Sciatic nerve (tissue), 2 donors: ENCODE measurements around the gene COL8A1. TPM values are rescaled to one million over a fixed set of nuclear protein-coding genes. Genes with fewer than 3 reads are reported as not detected.

Source experiments
- ATAC-seq: fragments of 200-7000 bp; cut with Tn5 transposase; one replicate; pipeline ENCODE4 v1.9.1; 2020; ENCODE audit warnings: mild to moderate bottlenecking, moderate library complexity
- DNase-seq: peaks from one replicate; pipeline ENCODE4 v3.0.0-alpha.2; 2020; ENCODE audit warnings: low spot score
- intact Hi-C: fragments of 100-400 bp; cut with DNase I; formaldehyde crosslinking; loops from one replicate; pipeline ENCODE4 v1.14.2; 2022
- total RNA-seq: library from RNA; stranded (reverse); fragmentation: NEBNext Ultra II Directional; extraction: Animal tissue kit (Norgen Biotek cat#: 25700); gene quantifications from one replicate; pipeline ENCODE4 v1.2.1, GENCODE V29; 2021
- donor health status: DM: no; HTN: no; CAD: no.
- donor health status: DM: no; HTN: no; CAD: no.

Gene COL8A1
- total RNA-seq, 1 donor from 2014 or later: 114 TPM

- DNase-seq: no peak
- intact Hi-C loops: no loop called here
- ATAC-seq: peak; percentile 73
Measured at GRCh38 chr3:99774467-99774866, 136.1 kb downstream of the COL8A1 start.

DNA sequence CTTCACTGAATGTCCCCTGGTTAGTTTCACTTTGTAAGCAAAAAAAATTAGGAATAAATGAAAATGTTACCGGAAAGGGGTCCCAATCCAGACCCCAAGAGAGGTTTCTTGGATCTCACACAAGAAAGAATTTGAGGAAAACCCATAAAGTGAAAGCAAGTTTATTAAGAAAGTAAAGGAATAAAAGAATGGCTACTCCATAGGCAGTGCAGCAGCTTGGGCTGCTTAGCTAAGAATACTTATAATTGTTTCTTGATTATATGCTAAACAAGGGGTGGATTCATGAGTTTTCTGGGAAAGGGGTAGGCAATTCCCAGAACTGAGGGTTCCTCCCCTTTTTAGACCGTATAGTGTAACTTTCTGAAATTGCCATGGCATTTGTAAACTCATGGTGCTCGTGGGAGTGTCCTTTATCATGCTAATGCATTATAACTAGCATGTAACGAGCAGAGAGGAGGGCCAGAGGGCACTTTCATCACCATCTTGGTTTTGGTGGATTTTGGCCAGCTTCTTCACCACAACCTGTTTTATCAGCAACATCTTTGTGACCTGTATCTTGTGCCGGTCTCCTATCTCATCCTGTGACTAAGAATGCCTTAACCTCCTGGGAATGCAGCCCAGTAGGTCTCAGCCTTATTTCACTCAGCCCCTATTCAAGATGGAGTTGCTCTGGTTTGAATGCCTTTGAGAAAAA is 138.3 kb downstream of the COL8A1 start:
- intact Hi-C loops: no loop called here
- ATAC-seq (no peak), DNase-seq (no peak)

GRCh38 chr3:99777210-99777549 is 138.8 kb downstream of the COL8A1 start:
- DNase-seq (no peak), ATAC-seq (no peak)
- intact Hi-C loops: no loop called here

DNA sequence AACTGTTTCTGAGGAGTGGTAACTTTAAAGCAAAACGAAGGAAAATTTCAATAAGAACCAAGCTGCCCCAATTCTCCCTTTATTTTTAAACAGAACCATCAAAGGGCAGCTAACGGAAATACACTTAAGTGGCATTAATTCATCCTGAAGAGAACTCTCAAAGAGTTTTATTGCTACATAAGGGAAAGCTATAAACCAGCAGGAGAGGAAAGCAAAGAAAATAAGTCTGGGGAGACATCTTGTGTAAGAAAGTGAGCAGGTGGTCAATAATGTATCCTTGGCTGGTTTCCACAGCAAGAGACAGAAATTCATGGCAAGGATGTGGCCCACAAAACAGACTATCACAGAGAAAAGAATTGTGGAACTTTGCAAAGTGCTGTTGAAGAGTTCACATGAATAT is 139.3 kb downstream of the COL8A1 start:
- no peak for DNase-seq
- intact Hi-C loops: no loop called here
- no peak for ATAC-seq

DNA sequence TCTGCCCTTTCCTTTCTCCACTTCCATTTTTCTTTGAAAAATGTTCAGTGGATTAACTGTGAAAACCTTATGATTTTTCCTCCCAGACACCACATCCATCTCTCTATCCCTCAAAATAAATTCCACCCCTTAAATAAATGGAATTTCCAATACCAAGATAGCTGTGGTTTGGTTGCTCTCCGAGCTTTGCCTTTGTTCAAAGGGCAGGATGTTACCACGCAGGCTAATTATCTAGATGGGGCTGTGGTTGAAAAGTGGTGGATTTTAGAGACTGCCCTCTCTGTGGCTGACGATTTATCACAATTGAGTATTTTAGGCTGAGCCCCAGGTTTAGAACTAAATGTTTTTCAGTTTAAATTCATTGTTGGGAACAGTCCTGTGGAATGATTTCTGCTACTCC is 142.4 kb downstream of the COL8A1 start:
- intact Hi-C loops: no loop called here
- no peak for ATAC-seq
- DNase-seq: no peak

- intact Hi-C loops: no loop called here
- no peak for DNase-seq
- ATAC-seq: no peak
Measured at GRCh38 chr3:99781761-99782160, 143.4 kb downstream of the COL8A1 start.

GRCh38 chr3:99783011-99783573 is 144.7 kb downstream of the COL8A1 start:
- intact Hi-C loops: no loop called here
- peak; percentile 88 for ATAC-seq
- no peak for DNase-seq

- ATAC-seq (peak; percentile 94), DNase-seq (peak; percentile 65)
- intact Hi-C loops: no loop called here
Measured at GRCh38 chr3:99789011-99789721, 150.8 kb downstream of the COL8A1 start.

GRCh38 chr3:99794485-99794884 is 156.1 kb downstream of the COL8A1 start:
- ATAC-seq: no peak
- intact Hi-C loops: loop anchor here (5.0 kb wide), 1 partner anchor 767 kb away; no protein-coding TSS in a partner anchor

GRCh38 chr3:99795573-99795972 is 157.2 kb downstream of the COL8A1 start:
- ATAC-seq: peak; percentile 25
- intact Hi-C loops: no loop called here
- DNase-seq: no peak

More at GRCh38 chr3:99794485-99794884, 156.1 kb downstream of the COL8A1 start:
- DNase-seq: no peak

DNA sequence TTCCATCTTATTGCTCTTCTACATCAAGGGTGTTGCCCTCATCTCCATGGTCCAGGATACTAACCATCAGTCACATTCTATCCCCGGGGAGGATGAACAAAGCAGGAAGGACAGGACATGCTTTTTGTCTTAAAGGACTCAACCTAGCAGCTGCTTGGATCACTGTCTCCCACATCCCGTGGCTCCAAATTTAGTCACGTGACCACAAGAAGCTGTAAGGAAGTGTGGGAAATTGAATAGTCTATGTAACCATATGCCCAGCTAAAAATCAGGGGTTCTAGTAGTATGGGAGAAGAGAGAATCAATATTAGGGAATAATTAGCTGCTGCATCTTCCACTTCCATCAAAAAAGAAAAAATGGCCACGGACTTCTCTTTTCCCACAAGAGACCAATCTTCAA is 161.0 kb downstream of the COL8A1 start:
- no peak for DNase-seq
- intact Hi-C loops: no loop called here

GRCh38 chr3:99803297-99803696 is 164.9 kb downstream of the COL8A1 start:
- no peak for DNase-seq
- intact Hi-C loops: no loop called here
- peak; percentile 58 for ATAC-seq

More for the DNA sequence above, 161.0 kb downstream of the COL8A1 start:
- no peak for ATAC-seq

DNA sequence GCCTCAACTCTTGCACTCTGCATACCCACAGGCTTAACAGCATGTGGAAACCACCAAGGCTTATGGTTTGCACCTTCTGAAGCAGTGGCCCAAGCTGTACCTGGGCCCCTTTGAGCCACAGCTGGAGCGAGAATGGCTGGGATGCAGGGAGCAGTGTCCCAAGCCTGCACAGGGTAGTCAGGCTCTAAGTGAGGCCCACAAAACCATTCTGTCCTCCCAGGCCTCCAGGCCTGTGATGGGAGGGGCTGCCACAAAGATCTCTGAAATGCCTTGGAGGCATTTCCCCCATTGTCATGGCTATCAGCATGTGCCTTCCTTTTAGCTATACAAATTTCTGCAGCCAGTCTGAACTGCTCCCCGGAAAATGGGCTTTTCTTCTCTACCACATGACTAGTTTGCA is 166.8 kb downstream of the COL8A1 start:
- ATAC-seq (no peak), DNase-seq (no peak)
- intact Hi-C loops: no loop called here

DNA sequence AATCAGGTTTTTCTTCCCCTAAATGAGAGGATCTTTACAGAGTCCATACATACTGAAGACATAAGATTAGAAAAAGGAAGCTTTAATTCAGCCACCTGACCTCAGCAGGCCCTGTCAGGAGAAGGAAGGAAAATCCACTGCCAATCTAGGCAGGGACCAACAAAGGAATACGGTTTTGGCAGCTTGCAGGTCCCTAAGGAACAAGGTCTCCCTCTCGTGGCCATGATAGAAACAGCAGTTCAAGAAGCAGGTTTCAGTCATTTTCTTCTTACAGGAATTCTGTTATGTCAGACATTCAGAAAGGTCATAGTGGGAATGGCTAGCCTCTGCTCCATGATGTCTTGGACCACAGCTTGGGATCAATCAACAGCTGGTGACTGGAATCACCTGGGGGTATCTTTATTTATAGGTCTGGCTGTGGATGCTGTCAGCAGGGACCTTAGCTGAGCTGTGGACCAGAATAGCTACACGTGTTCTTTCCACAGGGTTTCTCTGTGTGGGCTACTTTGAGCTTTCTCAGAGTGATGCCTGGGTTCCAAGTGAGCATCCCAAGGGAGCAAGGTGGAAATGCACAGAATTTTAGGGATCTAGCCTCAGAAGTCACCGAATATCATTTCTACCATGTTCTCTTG is 169.9 kb downstream of the COL8A1 start:
- intact Hi-C loops: no loop called here
- peak; percentile 52 for ATAC-seq
- no peak for DNase-seq

DNA sequence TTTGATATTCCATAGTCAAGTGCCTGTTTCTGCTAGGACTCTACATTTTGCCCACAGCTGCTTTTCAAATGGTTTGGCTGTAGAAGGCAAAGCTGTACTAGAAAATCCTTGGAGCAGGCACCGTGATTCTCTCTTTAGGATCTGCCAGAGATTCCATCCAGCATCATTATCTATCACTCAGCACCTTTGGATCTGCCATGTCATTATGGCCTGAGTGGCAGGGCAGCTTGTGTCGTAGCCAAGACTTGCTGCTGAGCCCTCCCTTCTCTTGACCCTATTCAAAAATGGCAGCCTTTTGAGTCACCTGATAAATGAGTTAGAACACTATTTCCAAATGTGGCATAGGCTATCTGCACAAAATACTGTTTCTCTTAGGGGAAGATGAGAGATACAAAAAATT is 171.2 kb downstream of the COL8A1 start:
- ATAC-seq (no peak), DNase-seq (no peak)
- intact Hi-C loops: no loop called here

GRCh38 chr3:99810403-99810802 is 172.0 kb downstream of the COL8A1 start:
- DNase-seq (no peak), ATAC-seq (no peak)
- intact Hi-C loops: no loop called here

DNA sequence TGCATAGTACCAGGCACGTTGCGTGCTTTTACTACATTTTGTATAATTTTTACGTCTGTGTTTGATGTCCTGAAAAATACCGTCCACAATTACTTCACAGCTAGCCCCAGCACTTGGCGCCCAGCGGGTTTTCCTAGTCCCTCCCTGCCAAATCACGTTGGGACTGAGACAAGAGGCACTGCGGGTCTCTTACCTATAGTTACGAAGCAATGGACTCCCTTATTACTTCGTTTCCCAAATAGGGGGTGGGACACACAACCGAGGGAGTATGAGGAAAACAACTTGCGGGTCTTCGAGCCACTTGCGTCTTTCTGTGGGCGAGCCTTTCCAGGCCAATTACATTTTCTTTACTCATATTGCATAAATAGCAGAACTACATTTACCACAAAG is 178.6 kb downstream of the COL8A1 start:
- ATAC-seq (peak; percentile 30), DNase-seq (no peak)
- intact Hi-C loops: no loop called here

- peak; percentile 98 for DNase-seq
- intact Hi-C loops: no loop called here
Measured at GRCh38 chr3:99817437-99818240, 179.2 kb downstream of the COL8A1 start, which contains the start of gene CMSS1. CMSS1 (plus strand) TSS chr3:99817862.

DNA sequence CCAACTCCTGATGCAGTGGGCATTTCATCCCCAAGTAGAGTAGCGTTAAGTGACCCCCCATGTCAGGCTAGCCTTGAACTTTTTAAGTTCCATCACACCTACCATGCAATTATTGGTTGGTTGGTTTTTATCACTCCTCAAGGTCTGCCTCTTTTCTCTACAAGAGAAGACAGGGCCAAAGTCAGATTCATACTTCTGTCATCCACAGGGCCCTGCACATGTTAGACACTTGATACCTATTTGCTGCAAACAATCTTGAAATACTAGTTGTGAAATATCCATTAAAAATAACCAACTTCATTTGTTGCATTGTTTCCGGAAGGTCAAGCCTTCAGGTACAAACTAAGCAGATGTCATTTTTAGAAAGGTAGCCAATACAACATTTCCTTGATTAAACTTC is 180.4 kb downstream of the COL8A1 start:
- intact Hi-C loops: no loop called here
- ATAC-seq (no peak), DNase-seq (no peak)

More at GRCh38 chr3:99817437-99818240, 179.2 kb downstream of the COL8A1 start, which contains the start of gene CMSS1:
- peak; percentile 99 for ATAC-seq
